GM10266 (cell line): ENCODE results near the gene TSR3.
"Not testable (repeated sequence)": the region's sequence is repeated elsewhere in the genome, so short reads cannot be mapped to it uniquely, and the experiment has no call there.

Experiments used
- DNase-seq: peaks from one replicate; pipeline ENCODE4 v3.0.0; 2012; ENCODE audit errors: extremely low spot score
- TF ChIP-seq, protein P1 (sequence below): IDR thresholded peaks from 2 replicates; pipeline ENCODE4 v1.5.1; 2012; ENCODE audit warnings: mild to moderate bottlenecking, low read depth; ENCODE audit not compliant: control insufficient read depth, insufficient read depth; ENCODE audit errors: missing control alignments

Gene TSR3

DNA sequence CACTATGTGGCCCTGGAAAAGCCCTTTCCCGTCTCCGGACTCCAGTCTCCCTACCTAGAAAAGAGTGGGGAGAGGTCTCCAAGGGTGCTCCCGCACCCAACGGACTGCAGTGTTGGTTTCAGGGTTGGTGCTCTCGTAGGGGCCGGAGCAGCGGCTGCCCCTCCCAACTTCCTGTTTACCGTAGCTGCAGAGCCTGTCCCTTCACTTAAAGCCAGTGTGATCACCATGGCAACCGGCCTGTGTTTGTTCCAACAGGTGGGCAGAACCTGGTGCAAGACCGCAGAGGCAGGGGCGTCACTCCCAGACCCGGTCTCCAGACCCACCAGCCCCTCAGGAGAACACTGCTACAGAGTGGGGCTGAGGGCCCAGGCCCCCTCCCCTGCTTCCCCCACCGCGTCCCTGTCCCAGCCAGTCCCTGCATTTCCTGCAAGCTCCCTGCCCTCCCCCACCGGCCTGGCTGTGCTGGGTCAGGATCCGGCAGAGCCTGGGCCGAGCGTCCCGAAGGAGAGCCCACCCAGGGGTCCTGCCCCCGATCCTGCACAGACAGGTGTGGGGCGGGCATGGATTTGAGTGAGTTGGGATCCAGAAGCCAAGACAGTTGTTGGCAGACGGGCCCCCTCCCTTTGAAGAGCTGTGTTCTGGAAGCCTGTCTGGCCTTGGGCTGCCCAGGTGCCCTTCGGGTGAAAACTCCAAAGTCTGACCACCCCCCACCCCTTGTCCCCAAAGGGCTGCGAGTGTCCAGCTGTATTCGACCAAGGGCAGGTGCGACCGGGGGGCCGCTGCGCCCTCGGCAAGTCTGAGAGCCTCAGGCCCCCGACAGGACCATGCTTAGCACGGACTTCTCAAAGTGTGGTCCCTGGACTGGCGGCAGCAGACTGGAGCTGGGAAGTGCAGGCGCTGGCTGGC, 19.7 kb downstream of the TSR3 start:
- TF ChIP-seq, protein P1, sequence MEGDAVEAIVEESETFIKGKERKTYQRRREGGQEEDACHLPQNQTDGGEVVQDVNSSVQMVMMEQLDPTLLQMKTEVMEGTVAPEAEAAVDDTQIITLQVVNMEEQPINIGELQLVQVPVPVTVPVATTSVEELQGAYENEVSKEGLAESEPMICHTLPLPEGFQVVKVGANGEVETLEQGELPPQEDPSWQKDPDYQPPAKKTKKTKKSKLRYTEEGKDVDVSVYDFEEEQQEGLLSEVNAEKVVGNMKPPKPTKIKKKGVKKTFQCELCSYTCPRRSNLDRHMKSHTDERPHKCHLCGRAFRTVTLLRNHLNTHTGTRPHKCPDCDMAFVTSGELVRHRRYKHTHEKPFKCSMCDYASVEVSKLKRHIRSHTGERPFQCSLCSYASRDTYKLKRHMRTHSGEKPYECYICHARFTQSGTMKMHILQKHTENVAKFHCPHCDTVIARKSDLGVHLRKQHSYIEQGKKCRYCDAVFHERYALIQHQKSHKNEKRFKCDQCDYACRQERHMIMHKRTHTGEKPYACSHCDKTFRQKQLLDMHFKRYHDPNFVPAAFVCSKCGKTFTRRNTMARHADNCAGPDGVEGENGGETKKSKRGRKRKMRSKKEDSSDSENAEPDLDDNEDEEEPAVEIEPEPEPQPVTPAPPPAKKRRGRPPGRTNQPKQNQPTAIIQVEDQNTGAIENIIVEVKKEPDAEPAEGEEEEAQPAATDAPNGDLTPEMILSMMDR = no peak
- peak; percentile 90 for DNase-seq

DNA sequence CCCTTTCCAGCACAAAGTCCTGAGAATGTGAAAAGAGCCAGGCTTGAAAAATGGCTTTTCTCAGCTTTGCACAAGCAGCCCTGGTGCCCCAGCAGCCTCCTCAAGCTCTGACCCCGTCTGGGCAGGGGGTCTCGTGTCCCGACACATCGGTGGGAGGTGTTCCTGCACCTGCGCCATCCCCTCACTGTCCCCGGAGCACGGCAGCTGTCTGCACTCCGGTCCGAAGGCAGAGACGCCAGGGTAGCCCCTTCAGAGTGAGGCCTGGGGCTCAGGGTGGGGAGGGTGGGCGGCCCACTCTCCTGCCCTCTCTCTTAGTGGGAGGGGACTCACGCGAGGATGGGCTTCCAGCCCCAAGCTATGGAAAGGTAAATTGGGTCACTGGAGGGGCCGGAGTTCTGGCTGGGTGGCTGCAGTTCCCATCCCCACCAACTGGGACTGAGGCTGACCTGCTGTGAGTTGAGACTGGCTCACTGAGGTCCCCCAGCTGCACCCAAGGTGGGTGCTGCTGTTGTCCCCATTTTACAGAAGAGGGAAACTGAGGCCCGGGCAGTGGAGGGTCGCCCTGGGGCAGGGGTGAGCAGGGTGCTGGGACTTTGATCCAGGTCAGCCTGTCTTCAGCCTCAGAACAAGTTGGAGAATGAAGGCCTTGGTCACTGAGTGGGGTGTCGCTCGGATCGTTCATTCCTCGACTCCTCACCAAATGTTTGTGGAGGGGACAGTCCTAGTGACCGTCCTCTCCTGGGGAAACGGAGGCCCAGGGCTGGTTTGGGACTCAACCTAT, 20.6 kb downstream of the TSR3 start:
- TF ChIP-seq, protein P1 = no peak
- DNase-seq = no peak

DNA sequence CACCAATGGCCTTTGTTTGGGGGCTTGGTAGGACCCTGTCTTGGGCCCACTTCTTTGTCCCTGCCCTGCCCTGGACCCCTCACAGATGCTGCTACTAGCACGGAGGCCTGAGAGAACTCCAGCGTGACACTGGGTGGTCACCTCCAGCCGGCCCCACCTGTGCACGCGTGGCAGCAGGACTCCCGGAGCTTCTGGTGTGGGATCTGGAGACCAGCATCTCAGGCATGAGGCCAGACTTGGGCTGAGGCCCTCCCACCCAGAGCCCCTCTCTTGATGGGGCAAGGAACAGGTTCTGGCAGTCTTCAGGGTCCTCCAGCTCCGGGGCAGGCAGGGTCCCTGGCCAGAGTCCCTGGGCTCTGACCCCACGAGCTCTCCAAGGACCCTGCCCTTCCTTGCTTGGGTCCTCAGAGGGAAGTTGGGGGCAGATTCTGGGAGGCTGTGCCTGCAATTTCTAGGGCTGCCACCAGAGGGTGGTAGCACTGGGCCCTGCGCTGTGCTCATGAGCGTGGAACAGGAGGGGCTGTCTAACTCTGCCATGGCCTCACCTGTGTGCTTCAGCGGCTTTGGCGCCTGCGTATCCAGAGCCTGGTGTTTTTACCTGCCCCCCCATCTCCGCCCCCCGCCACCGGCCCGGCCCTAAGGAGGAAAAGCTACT, 21.3 kb downstream of the TSR3 start:
- TF ChIP-seq, protein P1 = peak; percentile 40
- no peak for DNase-seq

DNA sequence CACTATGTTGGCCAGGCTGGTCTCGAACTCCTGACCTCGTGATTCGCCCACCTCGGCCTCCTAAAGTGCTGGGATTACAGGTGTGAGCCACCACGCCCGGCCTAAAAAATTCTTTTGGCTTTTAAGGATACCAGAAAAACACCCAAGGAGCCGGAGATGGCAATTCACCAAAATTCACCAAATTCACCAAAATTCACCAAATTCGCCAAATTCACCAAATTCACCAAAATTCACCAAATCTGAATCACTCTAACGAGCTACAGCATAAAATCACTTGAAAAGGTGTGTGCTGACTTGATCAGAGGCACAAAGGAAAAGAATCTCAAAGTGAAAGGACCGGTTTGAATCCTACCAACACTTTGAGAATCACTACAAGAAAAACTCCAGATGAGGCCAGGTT, 22.7 kb downstream of the TSR3 start:
- not testable (repeated sequence) for DNase-seq

DNA sequence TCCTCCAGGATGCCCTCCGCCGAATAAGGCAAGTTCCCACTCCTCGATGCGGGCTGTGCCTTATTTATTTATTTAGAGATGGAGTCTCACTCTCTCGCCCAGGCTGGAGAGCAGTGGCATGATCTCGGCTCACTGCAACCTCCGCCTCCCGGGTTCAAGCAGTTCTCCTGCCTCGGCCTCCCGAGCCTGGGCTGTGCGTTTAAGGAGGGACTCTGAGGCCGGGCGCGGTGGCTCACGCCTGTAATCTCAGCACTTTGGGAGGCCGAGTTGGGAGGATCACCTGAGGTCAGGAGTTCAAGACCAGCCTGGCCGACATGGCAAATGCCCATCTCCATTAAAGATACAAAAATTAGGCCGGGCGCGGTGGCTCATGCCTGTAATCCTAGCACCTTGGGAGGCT, 23.5 kb downstream of the TSR3 start:
- not testable (repeated sequence) for DNase-seq

DNA sequence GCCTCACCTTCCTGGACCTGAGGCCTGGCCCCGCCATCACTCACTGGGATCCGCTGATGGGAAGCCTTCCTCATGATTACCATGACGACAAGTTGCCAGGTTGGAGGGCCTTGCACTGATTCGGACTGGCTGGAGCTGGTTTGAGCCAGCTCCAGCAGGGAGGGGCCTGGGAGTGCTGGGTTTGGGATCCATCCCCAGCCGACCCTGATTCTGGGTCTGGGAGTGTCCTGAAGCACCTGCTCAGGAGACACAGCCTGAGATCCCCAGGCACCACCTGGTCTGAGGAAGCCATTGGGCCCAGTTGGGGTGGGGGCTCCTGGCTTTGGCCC, 24.1 kb downstream of the TSR3 start:
- TF ChIP-seq, protein P1 = no peak
- no peak for DNase-seq

DNA sequence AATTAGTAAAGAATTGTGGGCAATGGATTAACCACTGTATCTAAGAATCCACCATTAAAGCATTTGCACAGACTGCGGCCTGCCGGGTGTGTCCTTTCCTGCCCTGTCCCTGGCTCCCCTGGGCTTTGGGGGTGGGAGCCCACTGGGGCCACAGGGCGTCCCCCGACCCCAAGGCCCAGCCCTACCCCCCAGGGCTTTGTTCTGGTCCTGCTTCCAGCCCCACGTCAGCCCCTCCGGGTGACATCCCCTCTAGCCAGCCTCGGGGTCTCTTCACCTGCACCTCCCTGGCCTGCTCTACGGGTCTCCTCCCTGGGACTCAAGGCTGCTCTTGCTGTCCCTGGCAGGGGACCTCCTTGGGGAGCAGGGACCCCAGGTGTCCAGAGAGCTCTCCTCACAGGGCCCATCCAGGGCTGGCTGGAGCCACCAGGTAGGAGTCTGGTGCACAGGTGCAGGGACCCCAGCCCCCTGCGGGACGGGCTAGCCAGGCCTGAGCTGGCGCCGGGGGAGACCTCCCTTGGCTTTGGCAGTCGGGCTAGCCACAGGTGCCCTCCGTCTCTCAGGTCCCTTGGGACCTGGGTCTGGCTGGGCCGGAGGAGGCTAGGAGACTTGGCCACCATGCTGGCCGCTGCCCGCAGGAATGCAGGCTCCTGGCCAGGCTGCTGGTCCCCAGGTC, 24.6 kb downstream of the TSR3 start:
- DNase-seq = no peak
- TF ChIP-seq, protein P1 = no peak
